PC-9 (cell line): ENCODE results near the gene USHBP1. TPM values are rescaled to one million over a fixed set of nuclear protein-coding genes. Genes with fewer than 3 reads are reported as not detected.

Experiments used
- BruUV-seq: library from RNA; stranded (reverse); fragments of 400-500 nt; replicated peaks from 2 replicates; lab custom pipeline; 2021; lab: Mats Ljungman, UMichigan
- CTCF ChIA-PET: fragments of 300-600 bp; sonication (Branson Sonifier 250); formaldehyde crosslinking; loops from one replicate; lab custom pipeline; 2022; ENCODE audit warnings: antibody characterized with exemption; lab: Charles Lee
- POLR2A ChIA-PET: fragments of 300-600 bp; sonication (Branson Sonifier 250); formaldehyde crosslinking; loops from one replicate; lab custom pipeline; 2022; ENCODE audit warnings: antibody characterized with exemption; ENCODE audit not compliant: unreplicated experiment; lab: Charles Lee
- DNase-seq, 2 experiments: peaks; one replicate each; pipeline versions ENCODE4 v3.0.0 to v3.0.0-alpha.2; 2015 to 2022; ENCODE audit warnings: mixed read lengths in 1 of 2
- H2AFZ ChIP-seq: fragments of 200-600 bp; sonication (generic); 2 replicates; pipeline ENCODE4 v1.8.1; 2017; ENCODE audit warnings: antibody characterized with exemption
- H3F3A ChIP-seq: fragments of 200-600 bp; sonication (generic); 2 replicates; pipeline ENCODE4 v1.8.1; 2017; ENCODE audit warnings: antibody characterized with exemption, mild to moderate bottlenecking, low read depth; ENCODE audit not compliant: insufficient read depth
- H3K27ac ChIP-seq: fragments of 200-600 bp; sonication (generic); 2 replicates; pipeline ENCODE4 v1.6.1; 2016; ENCODE audit warnings: mixed run types
- H3K27me3 ChIP-seq: fragments of 200-600 bp; sonication (generic); 2 replicates; pipeline ENCODE4 v1.6.1; 2016; ENCODE audit warnings: low read depth, mixed run types; ENCODE audit not compliant: insufficient read depth
- H3K36me3 ChIP-seq: fragments of 200-600 bp; sonication (generic); 2 replicates; pipeline ENCODE4 v1.6.1; 2016; ENCODE audit warnings: low read depth, mixed run types
- H3K4me1 ChIP-seq: fragments of 200-600 bp; sonication (generic); replicated peaks from 2 replicates; pipeline ENCODE4 v1.6.1; 2016; ENCODE audit warnings: mixed run types; ENCODE audit not compliant: insufficient read depth
- H3K4me2 ChIP-seq: fragments of 200-600 bp; sonication (generic); 2 replicates; pipeline ENCODE4 v1.6.1; 2017; ENCODE audit warnings: mixed run types
- H3K4me3 ChIP-seq: fragments of 200-600 bp; sonication (generic); 2 replicates; pipeline ENCODE4 v1.6.1; 2016; ENCODE audit warnings: mixed run types
- H3K79me2 ChIP-seq: fragments of 200-600 bp; sonication (generic); 2 replicates; pipeline ENCODE4 v1.6.1; 2017; ENCODE audit warnings: low read depth, mixed run types
- H3K9me2 ChIP-seq: fragments of 200-600 bp; sonication (generic); 2 replicates; pipeline ENCODE4 v1.8.1; 2017; ENCODE audit warnings: mild to moderate bottlenecking; ENCODE audit not compliant: insufficient read depth
- H3K9me3 ChIP-seq: fragments of 200-600 bp; sonication (generic); 2 replicates; pipeline ENCODE4 v1.8.1; 2016; ENCODE audit warnings: low read depth; ENCODE audit not compliant: insufficient read depth
- H4K20me1 ChIP-seq: fragments of 200-600 bp; sonication (generic); 2 replicates; pipeline ENCODE4 v1.8.1; 2017; ENCODE audit not compliant: insufficient read depth
- CTCF ChIP-seq: fragments of 200-600 bp; sonication (generic); conservative IDR thresholded peaks from 2 replicates; pipeline ENCODE4 v1.6.1; 2017; ENCODE audit warnings: mixed run types, antibody characterized with exemption, mild to moderate bottlenecking, moderate library complexity
- EZH2 ChIP-seq: fragments of 200-600 bp; sonication (generic); IDR thresholded peaks from 2 replicates; pipeline ENCODE4 v1.8.0; 2017; ENCODE audit warnings: antibody characterized with exemption, low read depth
- intact Hi-C: fragments of 100-400 bp; cut with micrococcal nuclease; formaldehyde crosslinking; loops from one replicate; pipeline ENCODE4 v1.10.0; 2022; ENCODE audit not compliant: unreplicated experiment
- total RNA-seq: library from RNA; stranded (reverse); gene quantifications from 2 replicates; pipeline ENCODE4 v1.2.3, GENCODE V29; 2021

USHBP1 gene
- total RNA-seq, 1 experiment from 2014 or later: not detected

- no peaks in the 10 kb centered on the region for H3K9me2 ChIP-seq
- peaks cover 36% of the 10 kb centered on the region for H4K20me1 ChIP-seq
- 0 out of 2 replicates have a peak, but pooled peaks cover 5% of the 10 kb centered on the region for H3K36me3 ChIP-seq
- H3F3A ChIP-seq: peaks cover 38% of the 10 kb centered on the region
- peaks cover 67% of the 10 kb centered on the region for H3K79me2 ChIP-seq
- H3K4me2 ChIP-seq: peak overlapping the region; percentile 89
- H3K4me1 ChIP-seq: peaks cover 64% of the 10 kb centered on the region
- intact Hi-C loops: no loop called here
- H2AFZ ChIP-seq: peak overlapping the region; percentile 63; the same call in 1 of the 2 replicates
- peak; percentile 43 to 54 for DNase-seq
- no peaks in the 10 kb centered on the region for H3K9me3 ChIP-seq
- H3K27me3 ChIP-seq: no peaks in the 10 kb centered on the region
- TF ChIP-seq EZH2: no peak
- no peak for TF ChIP-seq CTCF
- POLR2A ChIA-PET: interaction anchor here (0.6 kb wide), 1 partner anchor 16 kb away, joined by 6 read pairs; no protein-coding TSS in a partner anchor
- H3K27ac ChIP-seq: peak overlapping the region; percentile 47
- H3K4me3 ChIP-seq: peak overlapping the region; percentile 82
- CTCF ChIA-PET: interaction anchor here (0.7 kb wide), 1 partner anchor 10 kb away, joined by 16 read pairs; no protein-coding TSS in a partner anchor
- TSS peak; percentile 5 for BruUV-seq
Observed at GRCh38 chr19:17243830-17244617, 20.5 kb downstream of the USHBP1 start.

GRCh38 chr19:17243211-17243829 lies 21.2 kb downstream of the USHBP1 start:
- Histone ChIP-seq H4K20me1 (peaks cover 36% of the 10 kb centered on the region), H3K36me3 (peaks cover 9% of the 10 kb centered on the region), H2AFZ (no peak overlapping the region), H3K9me2 (no peaks in the 10 kb centered on the region), H3K27me3 (no peaks in the 10 kb centered on the region), H3K4me2 (peak overlapping the region; percentile 89), H3F3A (peaks cover 36% of the 10 kb centered on the region), H3K79me2 (peaks cover 74% of the 10 kb centered on the region), H3K9me3 (no peaks in the 10 kb centered on the region), H3K4me3 (peak overlapping the region; percentile 82), H3K27ac (peak overlapping the region; percentile 47), H3K4me1 (peaks cover 57% of the 10 kb centered on the region)
- POLR2A ChIA-PET: no interaction called here
- BruUV-seq: no TSS peak
- CTCF ChIA-PET: interaction anchor here (0.7 kb wide), 1 partner anchor 9 kb away, joined by 16 read pairs; no protein-coding TSS in a partner anchor
- DNase-seq: peak in 1 of 2 experiments; percentile 19
- TF ChIP-seq CTCF (no peak), EZH2 (no peak)
- intact Hi-C loops: no loop called here

GRCh38 chr19:17242431-17243208 lies 21.9 kb downstream of the USHBP1 start:
- H3F3A ChIP-seq: peaks cover 34% of the 10 kb centered on the region
- TF ChIP-seq EZH2 (no peak), CTCF (no peak)
- H3K4me2 ChIP-seq: peak overlapping the region; percentile 89
- peak in 1 of 2 experiments; percentile 21 for DNase-seq
- no peak overlapping the region for H2AFZ ChIP-seq
- H3K4me1 ChIP-seq: peaks cover 50% of the 10 kb centered on the region
- H3K9me2 ChIP-seq: no peaks in the 10 kb centered on the region
- intact Hi-C loops: no loop called here
- no peaks in the 10 kb centered on the region for H3K27me3 ChIP-seq
- CTCF ChIA-PET: interaction anchor here (0.8 kb wide), 1 partner anchor 22 kb away, joined by 9 read pairs; the partner anchor contains the start of gene USHBP1
- no peaks in the 10 kb centered on the region for H3K9me3 ChIP-seq
- peaks cover 81% of the 10 kb centered on the region for H3K79me2 ChIP-seq
- 0 out of 2 replicates have a peak overlapping the region, but pooled peaks have one; percentile 14 for H3K27ac ChIP-seq
- BruUV-seq: no TSS peak
- POLR2A ChIA-PET: no interaction called here
- peak overlapping the region; percentile 82 for H3K4me3 ChIP-seq
- H4K20me1 ChIP-seq: peaks cover 40% of the 10 kb centered on the region
- H3K36me3 ChIP-seq: peaks cover 16% of the 10 kb centered on the region
